GM12865 (cell line): Measurements from ENCODE around the gene MED12L.
"Not testable (repeated sequence)": the region's sequence is repeated elsewhere in the genome, so short reads cannot be mapped to it uniquely, and the experiment has no call there.

Experiments
- DNase-seq: peaks from one replicate; pipeline ENCODE4 v3.0.0; 2010; ENCODE audit warnings: low read depth
- H3K4me3 ChIP-seq: 2 replicates; pipeline ENCODE4 v1.5.1; 2011; ENCODE audit warnings: mild to moderate bottlenecking, low read depth, low read length, control low read depth
- TF ChIP-seq, protein P1 (sequence below): IDR thresholded peaks from 2 replicates; pipeline ENCODE4 v1.5.1; 2011; ENCODE audit warnings: low read length, control low read depth, low read depth, inconsistent platforms; ENCODE audit not compliant: insufficient read depth; ENCODE audit errors: missing control alignments

MED12L gene

DNA sequence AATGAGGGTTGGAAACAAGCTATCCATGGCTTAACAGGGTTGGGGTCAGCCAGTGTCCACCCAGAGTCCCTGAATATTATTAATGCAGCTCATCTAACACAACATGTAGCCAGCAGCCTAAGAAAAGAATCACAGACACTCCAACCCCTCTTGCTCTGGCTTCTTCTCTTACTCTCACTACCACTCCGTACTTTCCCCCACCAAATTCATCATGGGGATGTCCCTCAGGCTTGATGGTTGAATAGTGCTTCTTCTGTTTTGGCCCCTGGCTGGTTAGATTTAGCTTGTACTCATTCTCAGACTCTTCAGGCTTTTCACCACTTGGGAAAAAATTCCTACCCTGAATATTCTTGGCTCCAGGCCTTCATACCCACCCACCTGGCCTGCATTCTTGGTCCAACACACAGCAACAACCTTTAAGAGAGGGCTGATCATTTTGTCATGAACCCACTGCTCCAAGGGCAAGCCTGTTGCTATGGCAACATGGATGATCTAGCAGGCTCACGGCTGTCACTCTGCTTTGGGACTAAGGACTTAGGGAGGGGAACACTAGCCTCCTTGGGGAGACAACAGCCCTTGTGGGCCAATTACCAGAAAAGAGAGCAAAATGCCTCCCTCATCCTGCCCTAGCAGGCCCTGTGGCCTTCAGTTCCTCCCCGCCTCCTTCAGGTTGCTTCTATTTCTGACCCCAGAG lies 9.4 kb upstream of the MED12L start:
- no peak for DNase-seq
- TF ChIP-seq, protein P1, sequence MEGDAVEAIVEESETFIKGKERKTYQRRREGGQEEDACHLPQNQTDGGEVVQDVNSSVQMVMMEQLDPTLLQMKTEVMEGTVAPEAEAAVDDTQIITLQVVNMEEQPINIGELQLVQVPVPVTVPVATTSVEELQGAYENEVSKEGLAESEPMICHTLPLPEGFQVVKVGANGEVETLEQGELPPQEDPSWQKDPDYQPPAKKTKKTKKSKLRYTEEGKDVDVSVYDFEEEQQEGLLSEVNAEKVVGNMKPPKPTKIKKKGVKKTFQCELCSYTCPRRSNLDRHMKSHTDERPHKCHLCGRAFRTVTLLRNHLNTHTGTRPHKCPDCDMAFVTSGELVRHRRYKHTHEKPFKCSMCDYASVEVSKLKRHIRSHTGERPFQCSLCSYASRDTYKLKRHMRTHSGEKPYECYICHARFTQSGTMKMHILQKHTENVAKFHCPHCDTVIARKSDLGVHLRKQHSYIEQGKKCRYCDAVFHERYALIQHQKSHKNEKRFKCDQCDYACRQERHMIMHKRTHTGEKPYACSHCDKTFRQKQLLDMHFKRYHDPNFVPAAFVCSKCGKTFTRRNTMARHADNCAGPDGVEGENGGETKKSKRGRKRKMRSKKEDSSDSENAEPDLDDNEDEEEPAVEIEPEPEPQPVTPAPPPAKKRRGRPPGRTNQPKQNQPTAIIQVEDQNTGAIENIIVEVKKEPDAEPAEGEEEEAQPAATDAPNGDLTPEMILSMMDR, result no peak
- H3K4me3 ChIP-seq, result no peak overlapping the region

DNA sequence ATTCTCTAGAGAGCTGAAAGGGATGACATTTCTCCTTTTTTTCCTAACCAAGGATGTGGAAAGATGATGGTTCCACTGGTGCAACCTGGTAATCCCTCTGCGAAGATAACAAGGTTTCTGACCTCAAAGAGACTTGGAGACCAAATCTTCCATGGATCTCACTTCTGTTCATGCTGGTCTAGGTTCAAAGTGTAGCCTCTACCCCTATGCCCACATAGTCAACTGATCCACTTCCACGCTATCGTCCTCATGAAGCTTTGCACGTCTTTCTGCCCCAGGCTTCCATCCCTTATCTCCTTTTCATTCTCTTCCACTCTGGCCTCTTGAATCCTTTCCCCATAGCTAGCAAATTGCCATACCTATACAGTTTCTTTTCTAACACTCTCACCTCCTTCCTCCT lies 8.8 kb upstream of the MED12L start:
- no peak for DNase-seq
- TF ChIP-seq, protein P1, result no peak
- H3K4me3 ChIP-seq, result no peak overlapping the region

- not testable (repeated sequence) for H3K4me3 ChIP-seq, DNase-seq
Measured at GRCh38 chr3:151081082-151081481, 4.4 kb upstream of the MED12L start.

DNA sequence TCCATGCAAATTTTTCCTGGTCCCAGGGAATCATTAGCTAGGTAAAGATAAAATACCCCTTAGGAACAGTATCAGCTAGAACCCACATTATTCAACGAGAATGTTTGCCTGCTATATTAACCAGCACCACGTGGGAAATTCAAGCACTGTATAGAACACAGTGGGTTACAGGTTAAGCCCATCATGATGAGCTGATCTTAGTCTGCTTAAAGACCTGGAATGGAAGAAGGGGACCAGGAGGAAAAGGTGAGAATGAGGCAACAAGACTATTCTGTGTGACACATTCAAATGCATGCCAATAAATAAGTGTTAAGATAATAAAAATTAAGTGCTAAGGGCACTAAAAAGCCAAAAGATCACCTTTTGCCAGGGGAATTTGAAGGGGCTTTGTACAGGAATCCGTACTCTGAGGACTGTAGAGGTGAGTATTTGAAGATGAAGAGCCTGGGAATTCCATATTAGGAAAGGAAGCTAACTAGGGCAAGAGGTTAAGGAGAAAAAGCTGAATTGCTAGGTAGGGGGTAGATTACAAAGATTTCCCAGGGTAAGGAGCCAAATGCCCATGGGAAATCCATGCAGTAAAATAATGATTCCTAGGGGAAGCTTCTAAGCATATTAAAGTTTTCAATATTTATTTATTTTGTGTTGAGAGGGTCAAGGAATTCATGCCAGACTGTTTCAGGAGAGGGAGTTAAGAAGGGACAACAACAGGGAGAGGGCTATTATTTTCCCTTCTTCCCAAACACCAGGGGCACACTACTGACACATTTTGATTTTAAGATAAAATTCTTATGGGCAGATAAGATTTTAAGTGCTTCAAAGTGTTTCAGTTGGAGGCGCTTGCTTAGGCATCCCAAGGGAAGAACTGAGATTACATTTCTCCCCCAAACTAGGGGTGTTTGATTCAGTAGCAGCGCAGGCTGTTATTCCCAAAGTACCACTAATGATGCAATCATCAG lies 2.3 kb upstream of the MED12L start:
- H3K4me3 ChIP-seq, result no peak overlapping the region
- TF ChIP-seq, protein P1, result no peak
- DNase-seq, result no peak

DNA sequence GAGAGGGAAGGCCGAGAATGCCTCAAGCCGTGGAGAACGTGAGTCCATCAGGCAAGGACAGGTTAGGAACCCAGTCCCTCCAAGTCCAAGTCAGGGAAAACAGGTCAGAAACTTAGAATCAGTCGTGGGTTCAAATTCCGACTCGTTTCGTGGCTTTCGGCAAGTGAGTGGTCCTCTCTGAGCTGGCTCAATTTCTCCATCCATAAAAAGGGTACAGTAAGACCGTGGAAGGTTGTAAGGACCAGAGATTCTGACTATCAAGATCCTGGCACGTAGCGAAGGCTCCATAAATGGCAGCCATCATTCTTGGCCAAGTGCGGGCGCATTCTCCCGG lies 604 bp upstream of the MED12L start:
- H3K4me3 ChIP-seq, result peak overlapping the region; percentile 74
- TF ChIP-seq, protein P1, result no peak
- no peak for DNase-seq

DNA sequence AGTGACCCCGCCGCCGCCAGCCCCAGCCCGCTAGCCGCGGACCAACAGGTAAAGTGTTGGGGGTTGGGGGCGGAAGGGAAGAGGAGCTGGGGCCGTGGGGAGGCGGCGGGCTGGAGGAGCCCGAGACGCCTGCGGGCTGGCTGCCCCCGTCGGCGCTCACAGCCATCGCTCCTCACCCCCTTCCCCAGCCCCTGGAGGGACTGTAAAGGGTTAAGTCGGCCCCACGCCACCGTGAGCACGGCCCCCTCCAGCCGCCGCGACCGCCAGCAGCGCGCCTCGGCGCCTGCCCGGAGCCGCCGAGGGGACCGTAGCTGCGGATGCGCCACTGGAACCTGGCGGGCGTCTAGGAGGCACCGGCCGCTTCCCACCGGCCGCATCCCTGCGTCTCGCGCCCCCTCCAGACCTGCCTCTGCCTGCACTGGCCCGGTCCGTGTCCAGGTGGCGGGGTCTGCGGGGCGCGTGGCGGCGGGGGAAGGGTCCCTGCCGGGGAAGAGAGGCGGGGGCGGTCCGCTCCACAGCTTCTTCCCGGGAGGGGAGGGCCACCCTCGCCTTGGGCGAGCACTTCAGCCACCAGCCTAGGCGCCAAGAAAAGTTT lies 522 bp downstream of the MED12L start:
- H3K4me3 ChIP-seq, result peak overlapping the region; percentile 74
- TF ChIP-seq, protein P1, result no peak
- peak; percentile 14 for DNase-seq
